HepG2 (cell line): Measurements from ENCODE around the gene CELF2. TPM values are rescaled to one million over a fixed set of nuclear protein-coding genes. Genes with fewer than 3 reads are reported as not detected.

ENCODE experiments used
- ATAC-seq: fragments of 200-7000 bp; cut with Tn5 transposase; 3 replicates; pipeline ENCODE4 v1.9.1; 2020; ENCODE audit warnings: mild to moderate bottlenecking, moderate library complexity
- BruUV-seq: library from RNA; stranded (reverse); fragments of 400-500 nt; replicated peaks from 2 replicates; lab custom pipeline; 2021; lab: Mats Ljungman, UMichigan
- CTCF ChIA-PET: fragments of 300-600 bp; formaldehyde crosslinking; extraction: SDS; loops from one replicate; lab custom pipeline; 2021; ENCODE audit warnings: low total read pairs, inconsistent platforms, low intra/inter-chr PET ratio; lab: Yijun Ruan, JAX
- POLR2A ChIA-PET: fragments of 350-600 bp; sonication (Branson Sonifier 250); formaldehyde crosslinking; loops from one replicate; lab custom pipeline; 2020; ENCODE audit warnings: antibody characterized with exemption, inconsistent platforms; lab: Yijun Ruan, JAX
- DNase-seq: peaks from one replicate; pipeline ENCODE4 v3.0.0-alpha.2; 2015; ENCODE audit warnings: low spot score
- FAIRE-seq: peaks from 3 replicates; lab custom pipeline; 2011; peaks lifted over from hg19 to GRCh38; lab: Jason Lieb, UNC
- H2AFZ ChIP-seq: one replicate; pipeline ENCODE4 v1.6.1; 2011; ENCODE audit warnings: low read length, inconsistent platforms
- H3K27ac ChIP-seq: fragments of 300-600 bp; 3 replicates; pipeline ENCODE4 v1.8.0; 2011; ENCODE audit warnings: mixed run types, mild to moderate bottlenecking, mixed read lengths, low read length, inconsistent platforms; ENCODE audit not compliant: insufficient read depth; ENCODE audit errors: extremely low read length
- H3K27me3 ChIP-seq, 2 experiments: fragments of 200-600 bp in 1 of 2; 2 replicates in 1 of 2; 3 replicates in 1 of 2; pipeline versions ENCODE4 v1.6.0 to v1.8.0; 2011; ENCODE audit warnings: low read length in 2 of 2, mild to moderate bottlenecking in 2 of 2, moderate library complexity in 2 of 2, inconsistent platforms in 1 of 2; ENCODE audit not compliant: insufficient read depth in 2 of 2, control insufficient read depth in 1 of 2
- H3K36me3 ChIP-seq, 2 experiments: fragments of 200-600 bp in 1 of 2; replicated peaks in 1 of 2; 2 replicates in 1 of 2; 3 replicates in 1 of 2; pipeline versions ENCODE4 v1.5.1 to v1.8.0; 2011; ENCODE audit warnings: low read length in 2 of 2, inconsistent platforms in 1 of 2; ENCODE audit not compliant: insufficient read depth in 2 of 2, control insufficient read depth in 1 of 2
- H3K4me1 ChIP-seq: 2 replicates; pipeline ENCODE4 v1.5.1; 2012; ENCODE audit warnings: low read length, inconsistent platforms; ENCODE audit not compliant: insufficient read depth
- H3K4me2 ChIP-seq: 2 replicates; pipeline ENCODE4 v1.6.0; 2011; ENCODE audit warnings: low read depth, low read length, inconsistent platforms
- H3K4me3 ChIP-seq, 3 experiments: fragments of 200-600 bp in 1 of 3; sonication (generic), shearing (Covaris generic) in 1 of 3; replicated peaks in 1 of 3; 2 replicates each; pipeline ENCODE4 v1.5.1; 2011 to 2016; ENCODE audit warnings: low read length in 3 of 3, inconsistent platforms in 2 of 3, low read depth in 2 of 3, mild to moderate bottlenecking in 2 of 3, control low read depth in 1 of 3, mixed read lengths in 1 of 3; ENCODE audit not compliant: insufficient read depth in 1 of 3
- H3K79me2 ChIP-seq: one replicate; pipeline ENCODE4 v1.6.1; 2011; ENCODE audit warnings: low read length, inconsistent platforms; ENCODE audit not compliant: insufficient read depth
- H3K9ac ChIP-seq: 2 replicates; pipeline ENCODE4 v1.6.0; 2011; ENCODE audit warnings: mild to moderate bottlenecking, low read depth, low read length, inconsistent platforms; ENCODE audit not compliant: insufficient read depth
- H3K9me3 ChIP-seq: 2 replicates; pipeline ENCODE4 v1.5.1; 2012; ENCODE audit warnings: mild to moderate bottlenecking, low read length
- H4K20me1 ChIP-seq: 2 replicates; pipeline ENCODE4 v1.6.0; 2011; ENCODE audit warnings: inconsistent platforms, mild to moderate bottlenecking, low read length, moderate library complexity; ENCODE audit not compliant: insufficient read depth
- CHD4 ChIP-seq: fragments of 200-600 bp; sonication (generic); IDR thresholded peaks from 2 replicates; pipeline ENCODE4 v1.7.0; 2017; ENCODE audit warnings: mild to moderate bottlenecking, low read length, borderline replicate concordance
- SP1 ChIP-seq, 2 experiments: fragments of 450-650 bp in 1 of 2; sonication (generic) in 1 of 2; formaldehyde crosslinking in 1 of 2; IDR thresholded peaks; 2 replicates each; pipeline versions ENCODE4 v1.4.0 to v1.6.1; 2016 to 2020; ENCODE audit warnings: missing genetic modification reagents in 1 of 2
- ZFP62 ChIP-seq: sonication (generic); formaldehyde crosslinking; IDR thresholded peaks from 2 replicates; pipeline ENCODE4 v1.4.0; 2020; ENCODE audit warnings: missing genetic modification reagents
- ZNF430 ChIP-seq: sonication (generic); formaldehyde crosslinking; IDR thresholded peaks from 2 replicates; pipeline ENCODE4 v1.9.0; 2021; ENCODE audit warnings: mild to moderate bottlenecking, missing genetic modification reagents
- ZNF501 ChIP-seq: sonication (generic); formaldehyde crosslinking; IDR thresholded peaks from 2 replicates; pipeline ENCODE4 v1.5.1; 2020; ENCODE audit warnings: mild to moderate bottlenecking, moderate library complexity, missing genetic modification reagents
- ZNF629 ChIP-seq: sonication (generic); formaldehyde crosslinking; conservative IDR thresholded peaks from 2 replicates; pipeline ENCODE4 v1.5.0; 2020; ENCODE audit warnings: missing genetic modification reagents
- ZNF670 ChIP-seq: sonication (generic); formaldehyde crosslinking; IDR thresholded peaks from 2 replicates; pipeline ENCODE4 v1.8.0; 2022; ENCODE audit warnings: mild to moderate bottlenecking, missing genetic modification reagents, borderline replicate concordance
- ZNF792 ChIP-seq: IDR thresholded peaks from 2 replicates; pipeline ENCODE4 v1.6.1; 2016
- WGBS: methylation state at CpG from one replicate; pipeline ENCODE4 v1.1.6; 2017; ENCODE audit warnings: low lambda C conversion rate; 5-methylcytosine and 5-hydroxymethylcytosine counted together
- in situ Hi-C: cut with HindIII; loops from 2 replicates; pipeline ENCODE4 v1.10.0; 2017; ENCODE audit warnings: low pct_unique_long_range_greater_than_20kb; ENCODE audit not compliant: extremely low pct_ligation_motif_present
- intact Hi-C: fragments of 100-400 bp; cut with micrococcal nuclease; formaldehyde crosslinking; loops from one replicate; pipeline ENCODE4 v1.10.0; 2022; ENCODE audit not compliant: unreplicated experiment
- polyA plus RNA-seq, 8 experiments: library from polyadenylated mRNA; depleted of rRNA in 3 of 8; stranded (reverse) in 7 of 8; unstranded in 1 of 8; fragments of >200 nt; fragmentation: Illumina TruSeq in 4 of 8; extraction: Trizol in 4 of 8; gene quantifications; 2 replicates each; pipeline versions ENCODE4 v1.2.1 to v1.2.3, GENCODE V29; 2011 to 2016; ENCODE audit warnings: low read depth in 4 of 8, missing spikeins in 1 of 8, mixed read lengths in 1 of 8; ENCODE audit not compliant: insufficient read depth in 1 of 8
- total RNA-seq, 5 experiments: library from RNA; depleted of rRNA; stranded (reverse); fragments of >200 nt; fragmentation: Illumina TruSeq; extraction: Trizol; gene quantifications; 2 replicates each; pipeline ENCODE4 v1.2.3, GENCODE V29; 2016; ENCODE audit warnings: low read depth in 1 of 5
- TF ChIP-seq, protein P1 (sequence below): sonication (generic); formaldehyde crosslinking; IDR thresholded peaks from 2 replicates; pipeline ENCODE4 v1.4.0; 2020; ENCODE audit warnings: missing genetic modification reagents
- TF ChIP-seq, protein P2 (sequence below): sonication (generic); formaldehyde crosslinking; IDR thresholded peaks from 2 replicates; pipeline ENCODE4 v1.4.0; 2020; ENCODE audit warnings: mild to moderate bottlenecking, missing genetic modification reagents

Gene CELF2
- total and polyA plus RNA-seq, 2 of the 13 experiments (the other 11 are each of a cell fraction or from before 2014, with no cell fraction given), result not detected

DNA sequence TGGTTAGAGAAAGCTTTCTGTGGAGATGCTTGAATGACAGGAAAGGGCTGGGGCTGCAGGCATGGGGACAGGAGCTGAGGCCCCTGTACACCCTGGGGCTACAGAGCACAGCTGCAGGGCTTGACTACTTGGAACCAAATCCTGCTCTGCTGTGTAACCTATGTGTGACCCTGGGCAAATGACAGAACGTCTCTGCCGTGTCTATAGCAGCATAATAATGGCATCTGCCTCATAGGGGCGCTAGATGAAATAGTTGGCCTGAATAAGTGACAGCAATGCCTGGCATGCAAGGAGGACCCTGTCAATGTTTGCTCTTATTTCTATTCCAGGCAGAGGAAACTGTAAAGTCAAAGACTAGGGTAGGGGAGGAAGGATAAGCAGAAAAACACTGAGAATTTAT is 339.8 kb downstream of the CELF2 start:
- H3K79me2 ChIP-seq, result no peaks in the 10 kb centered on the region
- H3K9me3 ChIP-seq, result no peaks in the 10 kb centered on the region
- H3K27me3 ChIP-seq, result peaks cover 0 to 4% of the 10 kb centered on the region in 2 experiments; a peak in 2 of 5 replicates
- in situ Hi-C loops, result no loop called here
- ChIA-PET CTCF (no interaction called here), POLR2A (no interaction called here)
- H3K27ac ChIP-seq, result no peak overlapping the region
- H3K9ac ChIP-seq, result no peak overlapping the region
- WGBS, result 67% methylated on average over 1 of the region's 3 CpGs
- TF ChIP-seq ZNF629, result no peak
- TF ChIP-seq ZFP62, result no peak
- TF ChIP-seq, protein P1, sequence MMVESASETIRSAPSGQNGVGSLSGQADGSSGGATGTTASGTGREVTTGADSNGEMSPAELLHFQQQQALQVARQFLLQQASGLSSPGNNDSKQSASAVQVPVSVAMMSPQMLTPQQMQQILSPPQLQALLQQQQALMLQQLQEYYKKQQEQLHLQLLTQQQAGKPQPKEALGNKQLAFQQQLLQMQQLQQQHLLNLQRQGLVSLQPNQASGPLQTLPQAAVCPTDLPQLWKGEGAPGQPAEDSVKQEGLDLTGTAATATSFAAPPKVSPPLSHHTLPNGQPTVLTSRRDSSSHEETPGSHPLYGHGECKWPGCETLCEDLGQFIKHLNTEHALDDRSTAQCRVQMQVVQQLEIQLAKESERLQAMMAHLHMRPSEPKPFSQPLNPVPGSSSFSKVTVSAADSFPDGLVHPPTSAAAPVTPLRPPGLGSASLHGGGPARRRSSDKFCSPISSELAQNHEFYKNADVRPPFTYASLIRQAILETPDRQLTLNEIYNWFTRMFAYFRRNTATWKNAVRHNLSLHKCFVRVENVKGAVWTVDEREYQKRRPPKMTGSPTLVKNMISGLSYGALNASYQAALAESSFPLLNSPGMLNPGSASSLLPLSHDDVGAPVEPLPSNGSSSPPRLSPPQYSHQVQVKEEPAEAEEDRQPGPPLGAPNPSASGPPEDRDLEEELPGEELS (CRISPR knock-in tag), result no peak
- TF ChIP-seq, protein P2, sequence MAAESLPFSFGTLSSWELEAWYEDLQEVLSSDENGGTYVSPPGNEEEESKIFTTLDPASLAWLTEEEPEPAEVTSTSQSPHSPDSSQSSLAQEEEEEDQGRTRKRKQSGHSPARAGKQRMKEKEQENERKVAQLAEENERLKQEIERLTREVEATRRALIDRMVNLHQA (CRISPR knock-in tag), result no peak
- no peak for TF ChIP-seq ZNF670
- TF ChIP-seq ZNF501 (CRISPR knock-in tag), result no peak
- no peak for TF ChIP-seq ZNF430 (CRISPR knock-in tag)
- no peak for TF ChIP-seq ZNF792 (CRISPR knock-in tag)
- TF ChIP-seq CHD4, result no peak
- TF ChIP-seq SP1 (IDR thresholded peaks at IDR 0.05), result no peak
- no peak for TF ChIP-seq SP1 (CRISPR knock-in tag; IDR thresholded peaks at IDR 0.05)
- TF ChIP-seq, all 625 proteins: peak for 0
- FAIRE-seq (no peak), ATAC-seq (no peak), DNase-seq (no peak)
- no peaks in the 10 kb centered on the region for H3K36me3 ChIP-seq
- H3K4me2 ChIP-seq, result no peak overlapping the region
- BruUV-seq, result no TSS peak
- intact Hi-C loops, result no loop called here
- no peak overlapping the region for H2AFZ ChIP-seq
- H3K4me1 ChIP-seq, result no peaks in the 10 kb centered on the region
- no peaks in the 10 kb centered on the region for H4K20me1 ChIP-seq
- H3K4me3 ChIP-seq, result no peak overlapping the region
